Liver (tissue), 9 donors: ENCODE results near the gene SNRNP70. TPM values are rescaled to one million over a fixed set of nuclear protein-coding genes. Genes with fewer than 3 reads are reported as not detected.

ENCODE experiments used
- DNase-seq: peaks from one replicate; pipeline ENCODE4 v3.0.0-alpha.2; 2017; ENCODE audit warnings: low spot score
- H3K27ac ChIP-seq, 2 donors: one replicate each; pipeline ENCODE4 v1.7.0; 2013; ENCODE audit warnings: inconsistent platforms in 2 of 2, low read length in 2 of 2, control low read depth in 1 of 2, low read depth in 1 of 2, mild to moderate bottlenecking in 1 of 2
- H3K27me3 ChIP-seq, 4 donors: one replicate each; pipeline versions ENCODE4 v1.6.1 to v1.7.0; 2013; ENCODE audit warnings: low read length in 3 of 4, inconsistent platforms in 1 of 4, mild to moderate bottlenecking in 1 of 4, moderate library complexity in 1 of 4; ENCODE audit not compliant: control insufficient read depth in 4 of 4, insufficient read depth in 4 of 4
- H3K36me3 ChIP-seq, 4 donors: one replicate each; pipeline versions ENCODE4 v1.6.1 to v1.7.0; 2013; ENCODE audit warnings: low read length in 3 of 4, mild to moderate bottlenecking in 3 of 4, low read depth in 1 of 4, moderate library complexity in 1 of 4; ENCODE audit not compliant: control insufficient read depth in 4 of 4, insufficient read depth in 3 of 4
- H3K4me1 ChIP-seq, 4 donors: one replicate each; pipeline versions ENCODE4 v1.6.1 to v1.7.0; 2013; ENCODE audit warnings: low read length in 3 of 4, mild to moderate bottlenecking in 3 of 4, moderate library complexity in 1 of 4; ENCODE audit not compliant: control insufficient read depth in 4 of 4, insufficient read depth in 4 of 4
- H3K4me3 ChIP-seq, 3 donors: one replicate each; pipeline versions ENCODE4 v1.6.1 to v1.7.0; 2013; ENCODE audit warnings: low read length in 3 of 3, control low read depth in 1 of 3, low read depth in 1 of 3, mild to moderate bottlenecking in 1 of 3
- H3K9ac ChIP-seq, 2 donors: one replicate each; pipeline ENCODE4 v1.7.0; 2013; ENCODE audit warnings: low read length in 2 of 2, mild to moderate bottlenecking in 2 of 2, moderate library complexity in 2 of 2, control low read depth in 1 of 2, low read depth in 1 of 2
- H3K9me3 ChIP-seq, 4 donors: one replicate each; pipeline versions ENCODE4 v1.6.1 to v1.7.0; 2013; ENCODE audit warnings: low read length in 3 of 4; ENCODE audit not compliant: control insufficient read depth in 4 of 4
- EGR1 ChIP-seq, 2 donors: IDR thresholded peaks; 2 replicates each; pipeline ENCODE4 v1.6.1; 2016 to 2018; ENCODE audit warnings: antibody characterized with exemption in 2 of 2, low read depth in 2 of 2
- FOXA1 ChIP-seq: IDR thresholded peaks from 2 replicates; pipeline ENCODE4 v1.6.1; 2016; ENCODE audit warnings: antibody characterized with exemption
- FOXA2 ChIP-seq: IDR thresholded peaks from 2 replicates; pipeline ENCODE4 v1.6.1; 2016; ENCODE audit warnings: antibody characterized with exemption
- GABPA ChIP-seq, 2 donors: IDR thresholded peaks in 1 of 2; conservative IDR thresholded peaks in 1 of 2; 2 replicates each; pipeline ENCODE4 v1.6.1; 2016; ENCODE audit warnings: antibody characterized with exemption in 2 of 2, mild to moderate bottlenecking in 1 of 2, moderate library complexity in 1 of 2
- HNF4A ChIP-seq, 2 donors: conservative IDR thresholded peaks; 2 replicates each; pipeline ENCODE4 v1.6.1; 2016; ENCODE audit warnings: antibody characterized with exemption in 2 of 2, mild to moderate bottlenecking in 2 of 2
- HNF4G ChIP-seq: IDR thresholded peaks from 2 replicates; pipeline ENCODE4 v1.6.1; 2016; ENCODE audit warnings: antibody characterized with exemption
- JUND ChIP-seq, 2 donors: IDR thresholded peaks; 2 replicates each; pipeline ENCODE4 v1.6.1; 2016; ENCODE audit warnings: antibody characterized with exemption in 2 of 2
- NR2F2 ChIP-seq: IDR thresholded peaks from 2 replicates; pipeline ENCODE4 v1.6.1; 2016; ENCODE audit warnings: antibody characterized with exemption
- RAD21 ChIP-seq, 2 donors: IDR thresholded peaks; 2 replicates each; pipeline ENCODE4 v1.6.1; 2016; ENCODE audit warnings: antibody characterized with exemption in 2 of 2, mild to moderate bottlenecking in 2 of 2
- REST ChIP-seq: IDR thresholded peaks from 2 replicates; pipeline ENCODE4 v1.6.1; 2016; ENCODE audit warnings: antibody characterized with exemption, mild to moderate bottlenecking
- RXRA ChIP-seq, 2 donors: IDR thresholded peaks; 2 replicates each; pipeline ENCODE4 v1.6.1; 2017 to 2018; ENCODE audit warnings: antibody characterized with exemption in 2 of 2, mild to moderate bottlenecking in 1 of 2
- SP1 ChIP-seq: IDR thresholded peaks from 2 replicates; pipeline ENCODE4 v1.6.1; 2018; ENCODE audit warnings: antibody characterized with exemption, mild to moderate bottlenecking
- TAF1 ChIP-seq: conservative IDR thresholded peaks from 2 replicates; pipeline ENCODE4 v1.6.1; 2016; ENCODE audit warnings: antibody characterized with exemption, mild to moderate bottlenecking
- YY1 ChIP-seq: IDR thresholded peaks from 2 replicates; pipeline ENCODE4 v1.6.1; 2016; ENCODE audit warnings: antibody characterized with exemption, mild to moderate bottlenecking
- ZBTB33 ChIP-seq: IDR thresholded peaks from 2 replicates; pipeline ENCODE4 v1.6.1; 2016; ENCODE audit warnings: antibody characterized with exemption
- WGBS: extraction: QIAGEN DNeasy Blood & Tissue Kit; methylation state at CpG from one replicate; pipeline ENCODE4 v1.1.7; 2013; 5-methylcytosine and 5-hydroxymethylcytosine counted together
- polyA plus RNA-seq, 2 donors: library from polyadenylated mRNA; stranded (reverse) in 1 of 2; unstranded in 1 of 2; fragments of 200-250 nt in 1 of 2; fragments of >200 nt in 1 of 2; fragmentation: Nextera tagmentation in 1 of 2; extraction: Ambion mirVana in 1 of 2; gene quantifications; one replicate each; pipeline versions ENCODE4 v1.2.1 to v1.2.3, GENCODE V29; 2013 to 2015
- total RNA-seq, 2 donors: library from RNA; depleted of rRNA; stranded (reverse); fragments of >200 nt; gene quantifications; one replicate each; pipeline ENCODE4 v1.2.3, GENCODE V29; 2014
- TF ChIP-seq, protein P1 (sequence below): IDR thresholded peaks from 2 replicates; pipeline ENCODE4 v1.6.1; 2016; ENCODE audit warnings: antibody characterized with exemption
- TF ChIP-seq, protein P2 (sequence below): fragments of 150-350 bp; IDR thresholded peaks from 2 replicates; pipeline ENCODE4 v1.5.1; 2017; ENCODE audit warnings: improper control_type of control experiment, low read depth, low read length; ENCODE audit not compliant: missing input control
- donor health status: healthy.
- donor health status: healthy.
- donor health status: healthy.
- donor health status: healthy.
- donor health status: healthy.

Gene SNRNP70
- total and polyA plus RNA-seq, 4 donors: 34.2 to 166 (median 94.8) TPM

GRCh38 chr19:49109569-49110233 lies 24.4 kb downstream of the SNRNP70 start:
- peaks cover 0 to 7% (median 4%) of the 10 kb centered on the region in 4 donors for H3K4me1 ChIP-seq
- no peak overlapping the region for H3K27ac ChIP-seq
- H3K27me3 ChIP-seq: no peaks in the 10 kb centered on the region
- no peak for TF ChIP-seq JUND (IDR thresholded peaks at IDR 0.05)
- no peak for TF ChIP-seq RXRA (IDR thresholded peaks at IDR 0.05)
- no peak for DNase-seq
- H3K9ac ChIP-seq: no peak overlapping the region
- H3K9me3 ChIP-seq: no peaks in the 10 kb centered on the region
- WGBS: 68% methylated on average over 8 of the region's 8 CpGs
- no peak overlapping the region for H3K4me3 ChIP-seq
- H3K36me3 ChIP-seq: peaks cover 5 to 44% (median 15%) of the 10 kb centered on the region in 4 donors

- Histone ChIP-seq H3K4me3 (no peak overlapping the region), H3K9ac (no peak overlapping the region), H3K9me3 (no peaks in the 10 kb centered on the region), H3K27ac (no peak overlapping the region), H3K4me1 (peaks cover 0 to 10% (median 5%) of the 10 kb centered on the region in 4 donors), H3K27me3 (no peaks in the 10 kb centered on the region), H3K36me3 (peaks cover 0 to 36% (median 11%) of the 10 kb centered on the region in 4 donors)
- no peak for DNase-seq
- TF ChIP-seq TAF1 (no peak), FOXA1 (no peak), JUND (IDR thresholded peaks at IDR 0.05) (no peak), FOXA2 (no peak), RAD21 (IDR thresholded peaks at IDR 0.05) (no peak), ZBTB33 (no peak), HNF4A (conservative IDR thresholded peaks at IDR 0.05) (no peak), GABPA (IDR thresholded peaks at IDR 0.05 in 1 of 2, conservative IDR thresholded peaks at IDR 0.05 in 1 of 2) (no peak), EGR1 (IDR thresholded peaks at IDR 0.05; ENCODE audit: low read depth in 2 of 2) (no peak), YY1 (no peak), REST (no peak), NR2F2 (no peak), HNF4G (no peak), SP1 (no peak)
- TF ChIP-seq, protein P1, sequence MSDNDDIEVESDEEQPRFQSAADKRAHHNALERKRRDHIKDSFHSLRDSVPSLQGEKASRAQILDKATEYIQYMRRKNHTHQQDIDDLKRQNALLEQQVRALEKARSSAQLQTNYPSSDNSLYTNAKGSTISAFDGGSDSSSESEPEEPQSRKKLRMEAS: no peak
- TF ChIP-seq, protein P2, sequence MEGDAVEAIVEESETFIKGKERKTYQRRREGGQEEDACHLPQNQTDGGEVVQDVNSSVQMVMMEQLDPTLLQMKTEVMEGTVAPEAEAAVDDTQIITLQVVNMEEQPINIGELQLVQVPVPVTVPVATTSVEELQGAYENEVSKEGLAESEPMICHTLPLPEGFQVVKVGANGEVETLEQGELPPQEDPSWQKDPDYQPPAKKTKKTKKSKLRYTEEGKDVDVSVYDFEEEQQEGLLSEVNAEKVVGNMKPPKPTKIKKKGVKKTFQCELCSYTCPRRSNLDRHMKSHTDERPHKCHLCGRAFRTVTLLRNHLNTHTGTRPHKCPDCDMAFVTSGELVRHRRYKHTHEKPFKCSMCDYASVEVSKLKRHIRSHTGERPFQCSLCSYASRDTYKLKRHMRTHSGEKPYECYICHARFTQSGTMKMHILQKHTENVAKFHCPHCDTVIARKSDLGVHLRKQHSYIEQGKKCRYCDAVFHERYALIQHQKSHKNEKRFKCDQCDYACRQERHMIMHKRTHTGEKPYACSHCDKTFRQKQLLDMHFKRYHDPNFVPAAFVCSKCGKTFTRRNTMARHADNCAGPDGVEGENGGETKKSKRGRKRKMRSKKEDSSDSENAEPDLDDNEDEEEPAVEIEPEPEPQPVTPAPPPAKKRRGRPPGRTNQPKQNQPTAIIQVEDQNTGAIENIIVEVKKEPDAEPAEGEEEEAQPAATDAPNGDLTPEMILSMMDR: no peak
- 47% methylated on average over 3 of the region's 3 CpGs for WGBS
Measured at GRCh38 chr19:49110567-49110966, 25.3 kb downstream of the SNRNP70 start.
